HCT116 (cell line): ENCODE measurements around the gene MAP3K20. TPM values are rescaled to one million over a fixed set of nuclear protein-coding genes. Genes with fewer than 3 reads are reported as not detected.
"Not testable (repeated sequence)": the region's sequence is repeated elsewhere in the genome, so short reads cannot be mapped to it uniquely, and the experiment has no call there.

Experiments used
- ATAC-seq: fragments of 200-7000 bp; cut with Tn5 transposase; 2 replicates; pipeline ENCODE4 v1.9.1; 2020; ENCODE audit warnings: mild to moderate bottlenecking, moderate library complexity
- BruUV-seq: library from RNA; stranded (reverse); fragments of 400-500 nt; replicated peaks from 2 replicates; lab custom pipeline; 2021; lab: Mats Ljungman, UMichigan
- CTCF ChIA-PET: fragments of 300-600 bp; sonication (Branson Sonifier 250); formaldehyde crosslinking; loops from one replicate; lab custom pipeline; 2021; ENCODE audit warnings: antibody characterized with exemption; lab: Charles Lee
- POLR2A ChIA-PET: fragments of 300-600, 350-600 bp; sonication (Branson Sonifier 250); formaldehyde crosslinking; loops from one replicate; lab custom pipeline; 2021; ENCODE audit warnings: antibody characterized with exemption; lab: Charles Lee
- RAD21 ChIA-PET, 2 experiments: fragments of 300-600 bp; sonication (Branson Sonifier 250); formaldehyde crosslinking; loops; one replicate each; lab custom pipeline; 2023; ENCODE audit warnings: low total read pairs in 2 of 2; ENCODE audit not compliant: uncharacterized antibody in 2 of 2, unreplicated experiment in 2 of 2, low non-redundant PET in 1 of 2; lab: Charles Lee
- DNase-seq: peaks from one replicate; pipeline ENCODE4 v3.0.0-alpha.2; 2010; ENCODE audit warnings: low read depth, low spot score
- H2AFZ ChIP-seq: fragments of 200-600 bp; shearing (Covaris generic), sonication (generic); 2 replicates; pipeline ENCODE4 v1.6.1; 2017; ENCODE audit warnings: low read depth, mixed run types, mixed read lengths, antibody characterized with exemption, low read length; ENCODE audit not compliant: poor library complexity, severe bottlenecking
- H3K27ac ChIP-seq: 2 replicates; pipeline ENCODE4 v1.5.1; 2012; ENCODE audit warnings: low read depth, low read length
- H3K27me3 ChIP-seq: fragments of 200-600 bp; sonication (generic); 2 replicates; pipeline ENCODE4 v1.6.1; 2016; ENCODE audit warnings: mixed run types, low read length, mixed read lengths; ENCODE audit not compliant: insufficient read depth
- H3K36me3 ChIP-seq, 2 experiments: fragments of 200-500 bp in 1 of 2; fragments of 200-600 bp in 1 of 2; sonication (Bioruptor generic) in 1 of 2; sonication (generic) in 1 of 2; 2 replicates each; pipeline versions ENCODE4 v1.5.1 to v1.6.1; 2014 to 2016; ENCODE audit warnings: low read length in 2 of 2, inconsistent platforms in 1 of 2, mixed read lengths in 1 of 2, mixed run types in 1 of 2; ENCODE audit not compliant: insufficient read depth in 2 of 2, control insufficient read depth in 1 of 2
- H3K4me1 ChIP-seq, 2 experiments: fragments of 200-600 bp in 1 of 2; sonication (generic) in 1 of 2; 2 replicates each; pipeline versions ENCODE4 v1.5.1 to v1.6.1; 2012 to 2017; ENCODE audit warnings: low read length in 2 of 2, inconsistent platforms in 1 of 2, mild to moderate bottlenecking in 1 of 2, mixed read lengths in 1 of 2, mixed run types in 1 of 2, moderate library complexity in 1 of 2; ENCODE audit not compliant: insufficient read depth in 2 of 2, control insufficient read depth in 1 of 2
- H3K4me2 ChIP-seq: fragments of 200-600 bp; sonication (generic); 2 replicates; pipeline ENCODE4 v1.6.1; 2017; ENCODE audit warnings: mixed run types, low read length, mixed read lengths
- H3K4me3 ChIP-seq, 2 experiments: fragments of 200-600 bp in 1 of 2; sonication (generic) in 1 of 2; replicated peaks in 1 of 2; 2 replicates each; pipeline ENCODE4 v1.5.1; 2011 to 2016; ENCODE audit warnings: low read length in 2 of 2, control low read depth in 1 of 2, low read depth in 1 of 2, mild to moderate bottlenecking in 1 of 2, mixed read lengths in 1 of 2, mixed run types in 1 of 2
- H3K79me2 ChIP-seq: fragments of 200-600 bp; sonication (generic); 2 replicates; pipeline ENCODE4 v1.6.1; 2017; ENCODE audit warnings: mild to moderate bottlenecking, mixed run types, low read length, moderate library complexity, mixed read lengths; ENCODE audit not compliant: insufficient read depth
- H3K9ac ChIP-seq: fragments of 200-600 bp; sonication (generic); 2 replicates; pipeline ENCODE4 v1.6.1; 2016; ENCODE audit warnings: low read length, mixed read lengths
- H3K9me2 ChIP-seq: fragments of 200-600 bp; sonication (generic), shearing (Covaris generic); 2 replicates; pipeline ENCODE4 v1.6.1; 2017; ENCODE audit warnings: mixed run types, mild to moderate bottlenecking, moderate library complexity; ENCODE audit not compliant: insufficient read depth
- H3K9me3 ChIP-seq, 2 experiments: fragments of 200-500 bp in 1 of 2; fragments of 200-600 bp in 1 of 2; sonication (Bioruptor generic) in 1 of 2; sonication (generic) in 1 of 2; 2 replicates each; pipeline ENCODE4 v1.6.1; 2014 to 2017; ENCODE audit warnings: low read length in 2 of 2, mixed read lengths in 2 of 2, inconsistent platforms in 1 of 2, low read depth in 1 of 2, mild to moderate bottlenecking in 1 of 2, mixed run types in 1 of 2, moderate library complexity in 1 of 2; ENCODE audit not compliant: control insufficient read depth in 1 of 2, insufficient read depth in 1 of 2
- H4K20me1 ChIP-seq: fragments of 200-600 bp; sonication (generic), shearing (Covaris generic); 2 replicates; pipeline ENCODE4 v1.6.1; 2017; ENCODE audit warnings: mixed run types, mild to moderate bottlenecking, moderate library complexity; ENCODE audit not compliant: insufficient read depth
- MAX ChIP-seq: IDR thresholded peaks from 2 replicates; pipeline ENCODE4 v1.6.1; 2012
- POLR2A ChIP-seq: IDR thresholded peaks from 2 replicates; pipeline ENCODE4 v1.7.0; 2011; ENCODE audit warnings: borderline replicate concordance; ENCODE audit not compliant: insufficient read depth, insufficient read length; ENCODE audit errors: extremely low read depth
- ZNF274 ChIP-seq: fragments of 200-500 bp; sonication (Bioruptor generic); IDR thresholded peaks from 2 replicates; pipeline ENCODE4 v1.6.1; 2014; ENCODE audit warnings: mild to moderate bottlenecking, low read depth, low read length, inconsistent platforms
- intact Hi-C: fragments of 100-400 bp; cut with micrococcal nuclease; formaldehyde crosslinking; loops from 2 replicates; pipeline ENCODE4 v1.10.0; 2022
- total RNA-seq: library from RNA; stranded (reverse); gene quantifications from one replicate; pipeline ENCODE4 v1.2.1, GENCODE V29; 2021; ENCODE audit not compliant: unreplicated experiment

Gene MAP3K20
- total RNA-seq, 1 experiment from 2014 or later = 40.0 TPM

DNA sequence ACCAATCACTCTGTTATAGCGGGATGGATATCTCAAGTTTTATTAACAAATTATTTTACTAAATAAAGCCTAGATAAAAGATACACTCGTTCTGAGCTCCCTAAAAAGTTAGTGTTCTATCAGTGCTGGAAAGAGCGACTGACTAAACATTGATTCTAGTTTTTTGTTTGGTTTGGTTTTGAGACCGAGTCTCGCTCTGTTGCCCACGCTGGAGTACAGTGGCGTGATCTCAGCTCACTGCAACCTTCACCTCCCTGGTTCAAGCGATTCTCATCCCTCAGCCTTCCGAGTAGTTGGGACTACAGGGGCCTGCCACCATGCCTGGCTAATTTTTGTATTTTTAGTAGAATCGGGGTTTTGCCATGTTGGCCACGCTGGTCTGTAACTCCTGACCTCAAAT lies 205.2 kb downstream of the MAP3K20 start:
- Histone ChIP-seq H3K36me3 (no peaks in the 10 kb centered on the region), H3K9me3 (no peaks in the 10 kb centered on the region), H2AFZ (no peak overlapping the region), H3K4me3 (no peak overlapping the region), H3K27ac (no peak overlapping the region), H3K4me1 (no peaks in the 10 kb centered on the region), H3K79me2 (no peaks in the 10 kb centered on the region), H3K9me2 (no peaks in the 10 kb centered on the region), H3K4me2 (no peak overlapping the region), H3K9ac (no peak overlapping the region), H4K20me1 (no peaks in the 10 kb centered on the region), H3K27me3 (no peaks in the 10 kb centered on the region)
- no peak for DNase-seq
- BruUV-seq = no TSS peak
- intact Hi-C loops = no loop called here
- no peak for ATAC-seq
- TF ChIP-seq ZNF274 = no peak
- no peak for TF ChIP-seq MAX
- no peak for TF ChIP-seq POLR2A
- ChIA-PET CTCF (no interaction called here), RAD21 (no interaction called here), POLR2A (no interaction called here)

DNA sequence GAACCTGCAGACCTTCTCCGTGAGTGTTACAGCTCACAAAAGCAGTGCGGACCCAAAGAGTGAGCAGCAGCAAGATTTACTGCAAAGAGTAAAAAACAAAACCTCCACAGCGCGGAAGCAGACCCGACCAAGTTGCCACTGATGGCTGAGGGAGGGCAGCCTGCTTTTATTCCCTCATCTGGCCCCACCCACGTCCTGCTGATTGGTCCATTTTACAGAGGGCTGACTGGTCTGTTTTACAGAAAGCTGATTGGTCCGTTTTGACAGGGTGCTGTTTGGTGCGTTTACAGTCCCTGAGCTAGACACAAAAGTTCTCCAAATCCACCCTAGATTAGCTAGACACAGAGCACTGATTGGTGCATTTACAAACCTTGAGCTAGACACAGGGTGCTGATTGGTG lies 206.3 kb downstream of the MAP3K20 start:
- H3K36me3 ChIP-seq, intact Hi-C loops, H3K9ac ChIP-seq, DNase-seq, H2AFZ ChIP-seq, H3K4me3 ChIP-seq, H3K27me3 ChIP-seq, H3K27ac ChIP-seq, H3K79me2 ChIP-seq, CTCF ChIA-PET, ATAC-seq, H3K4me1 ChIP-seq, H3K9me2 ChIP-seq, H3K9me3 ChIP-seq, RAD21 ChIA-PET, BruUV-seq, POLR2A ChIA-PET, H4K20me1 ChIP-seq, H3K4me2 ChIP-seq: not testable (repeated sequence)
